Measurements from ENCODE around the gene SPAAR.
"Not testable (repeated sequence)": the region's sequence is repeated elsewhere in the genome, so short reads cannot be mapped to it uniquely, and the experiment has no call there.

SPAAR gene

DNA sequence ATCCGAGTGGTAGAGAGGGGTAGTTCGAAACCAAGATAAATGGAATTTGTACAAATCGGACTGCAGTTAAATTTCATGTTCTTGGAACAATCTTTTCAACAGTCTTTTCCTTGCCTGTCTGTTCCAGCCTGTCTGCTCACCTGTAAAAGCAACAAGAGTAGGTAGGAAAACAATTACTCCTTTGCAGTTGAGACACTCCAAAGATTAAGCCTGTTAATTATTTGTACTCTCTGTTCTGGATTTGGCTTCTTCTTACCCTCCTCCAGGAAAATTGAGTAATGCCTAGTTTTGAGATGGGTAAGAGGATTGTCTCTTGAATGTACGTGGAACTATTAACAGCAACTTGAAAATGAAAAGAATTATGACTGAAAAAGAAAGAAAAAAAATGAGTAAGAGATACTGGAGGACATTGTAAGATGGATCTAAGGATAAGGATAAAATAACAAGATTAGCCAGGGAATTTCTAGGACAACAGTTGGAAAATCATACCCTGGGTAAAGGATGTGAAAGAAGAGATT lies 24.3 kb downstream of the SPAAR start:
- H3K9ac ChIP-seq (ENCODE audit: low read length), result no peak overlapping the region
- no peak overlapping the region for H3K27ac ChIP-seq (ENCODE audit: low read depth, low read length)
- H3K27me3 ChIP-seq (ENCODE audit: control insufficient read depth, insufficient read depth, low read length), result no peaks in the 10 kb centered on the region
- H3K4me3 ChIP-seq (ENCODE audit: low read length), result no peak overlapping the region
- H3K4me1 ChIP-seq (ENCODE audit: control insufficient read depth, insufficient read depth, low read length), result no peaks in the 10 kb centered on the region
- no peaks in the 10 kb centered on the region for H3K36me3 ChIP-seq (ENCODE audit: control insufficient read depth, insufficient read depth, low read length)

DNA sequence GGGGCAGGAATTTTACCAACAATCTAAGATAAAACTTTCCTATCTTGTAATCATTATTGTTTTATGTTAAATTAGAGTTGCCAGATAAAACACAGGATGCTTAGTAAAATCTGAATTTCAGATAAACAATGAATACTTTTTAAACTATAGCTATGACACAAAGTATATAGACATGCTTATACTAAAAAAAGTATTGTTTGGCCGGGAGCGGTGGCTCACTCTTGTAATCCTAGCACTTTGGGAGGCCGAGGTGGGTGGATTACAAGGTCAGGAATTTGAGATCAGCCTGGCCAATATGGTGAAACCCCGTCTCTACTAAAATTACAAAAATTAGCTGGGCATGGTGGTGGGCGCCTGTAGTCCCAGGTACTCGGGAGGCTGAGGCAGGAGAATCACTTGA lies 24.8 kb downstream of the SPAAR start:
- H3K27me3 ChIP-seq (ENCODE audit: control insufficient read depth, insufficient read depth, low read length); H3K36me3 ChIP-seq (ENCODE audit: control insufficient read depth, insufficient read depth, low read length); H3K27ac ChIP-seq (ENCODE audit: low read depth, low read length); H3K4me3 ChIP-seq (ENCODE audit: low read length); H3K9ac ChIP-seq (ENCODE audit: low read length); H3K4me1 ChIP-seq (ENCODE audit: control insufficient read depth, insufficient read depth, low read length): not testable (repeated sequence)

DNA sequence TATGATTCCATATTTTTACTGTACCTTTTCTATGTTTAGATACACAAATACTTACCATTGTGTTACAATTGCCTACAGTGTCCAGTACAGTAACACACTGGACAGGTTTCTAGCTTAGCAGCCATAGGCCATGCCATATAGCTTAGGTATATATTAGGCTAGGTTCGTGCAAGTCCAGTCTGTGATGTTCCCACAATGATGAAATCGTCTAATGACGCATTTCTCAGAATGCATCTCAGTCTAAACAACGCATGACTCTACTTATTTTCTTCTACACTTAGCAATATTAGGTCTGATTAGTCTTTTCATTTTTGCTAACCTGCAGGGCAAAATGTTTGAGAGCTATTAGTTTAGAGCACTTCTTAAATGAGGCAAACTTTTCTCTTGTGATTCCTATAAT lies 26.0 kb downstream of the SPAAR start:
- H3K4me3 ChIP-seq (ENCODE audit: low read length), result no peak overlapping the region
- no peaks in the 10 kb centered on the region for H3K36me3 ChIP-seq (ENCODE audit: control insufficient read depth, insufficient read depth, low read length)
- H3K27me3 ChIP-seq (ENCODE audit: control insufficient read depth, insufficient read depth, low read length), result no peaks in the 10 kb centered on the region
- no peak overlapping the region for H3K9ac ChIP-seq (ENCODE audit: low read length)
- no peak overlapping the region for H3K27ac ChIP-seq (ENCODE audit: low read depth, low read length)
- H3K4me1 ChIP-seq (ENCODE audit: control insufficient read depth, insufficient read depth, low read length), result no peaks in the 10 kb centered on the region

DNA sequence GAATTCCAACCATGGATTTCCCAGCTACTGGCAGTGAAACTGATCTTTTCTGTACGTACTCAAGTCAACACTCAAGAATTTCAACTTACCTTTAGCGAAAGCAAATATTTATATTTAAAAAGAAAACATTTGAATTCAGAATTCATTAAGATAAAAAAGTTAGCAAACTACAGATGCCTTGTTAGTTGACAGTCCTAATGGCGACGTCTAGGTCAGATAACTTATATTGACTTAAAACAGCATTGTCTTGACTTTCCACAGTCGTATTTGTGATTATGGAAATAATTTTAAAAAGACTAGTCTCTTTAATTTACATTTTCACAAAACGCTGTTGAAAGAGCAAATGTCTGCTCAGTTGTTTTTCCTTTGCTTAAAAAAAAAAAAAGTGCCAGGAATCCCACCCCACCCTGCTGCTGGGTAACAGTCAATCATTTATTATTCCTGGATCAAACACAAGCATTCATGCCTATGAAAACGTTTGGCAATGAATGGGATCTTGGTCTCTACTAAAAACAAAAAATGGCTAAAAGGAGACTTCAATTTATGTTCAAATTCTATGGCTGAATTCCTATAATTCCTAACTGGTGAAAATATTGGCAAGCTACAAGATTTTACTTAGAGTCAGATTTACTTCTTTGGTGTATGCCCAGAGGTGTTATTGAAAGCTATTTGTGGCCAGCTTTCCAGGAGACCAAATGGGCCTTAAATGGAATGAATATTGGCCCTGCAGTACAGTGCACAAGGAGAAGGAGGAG lies 26.6 kb downstream of the SPAAR start:
- Histone ChIP-seq H3K9ac (ENCODE audit: low read length) (no peak overlapping the region), H3K4me1 (ENCODE audit: control insufficient read depth, insufficient read depth, low read length) (no peaks in the 10 kb centered on the region), H3K36me3 (ENCODE audit: control insufficient read depth, insufficient read depth, low read length) (no peaks in the 10 kb centered on the region), H3K4me3 (ENCODE audit: low read length) (no peak overlapping the region), H3K27me3 (ENCODE audit: control insufficient read depth, insufficient read depth, low read length) (no peaks in the 10 kb centered on the region), H3K27ac (ENCODE audit: low read depth, low read length) (no peak overlapping the region)

DNA sequence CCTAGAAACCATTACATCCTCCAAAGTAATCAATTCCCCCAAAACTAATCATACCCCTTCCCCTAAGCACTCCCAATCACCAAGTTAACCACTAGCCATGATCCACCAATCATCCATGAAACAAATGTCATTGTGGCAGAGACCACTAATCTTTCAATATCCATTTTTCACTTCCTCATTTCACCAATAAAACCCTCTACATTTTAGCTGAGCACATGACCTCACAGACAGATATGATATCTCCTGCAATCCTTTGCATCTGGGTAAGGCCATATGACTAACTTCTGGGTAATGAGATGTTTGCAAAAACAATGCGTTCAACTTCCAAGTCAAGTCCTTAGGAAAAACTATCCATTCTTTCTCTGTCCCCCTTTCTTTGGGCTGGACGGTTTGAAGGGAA lies 27.9 kb downstream of the SPAAR start:
- no peak overlapping the region for H3K9ac ChIP-seq (ENCODE audit: low read length)
- H3K4me3 ChIP-seq (ENCODE audit: low read length), result no peak overlapping the region
- H3K36me3 ChIP-seq (ENCODE audit: control insufficient read depth, insufficient read depth, low read length), result no peaks in the 10 kb centered on the region
- no peaks in the 10 kb centered on the region for H3K27me3 ChIP-seq (ENCODE audit: control insufficient read depth, insufficient read depth, low read length)
- no peaks in the 10 kb centered on the region for H3K4me1 ChIP-seq (ENCODE audit: control insufficient read depth, insufficient read depth, low read length)
- no peak overlapping the region for H3K27ac ChIP-seq (ENCODE audit: low read depth, low read length)

DNA sequence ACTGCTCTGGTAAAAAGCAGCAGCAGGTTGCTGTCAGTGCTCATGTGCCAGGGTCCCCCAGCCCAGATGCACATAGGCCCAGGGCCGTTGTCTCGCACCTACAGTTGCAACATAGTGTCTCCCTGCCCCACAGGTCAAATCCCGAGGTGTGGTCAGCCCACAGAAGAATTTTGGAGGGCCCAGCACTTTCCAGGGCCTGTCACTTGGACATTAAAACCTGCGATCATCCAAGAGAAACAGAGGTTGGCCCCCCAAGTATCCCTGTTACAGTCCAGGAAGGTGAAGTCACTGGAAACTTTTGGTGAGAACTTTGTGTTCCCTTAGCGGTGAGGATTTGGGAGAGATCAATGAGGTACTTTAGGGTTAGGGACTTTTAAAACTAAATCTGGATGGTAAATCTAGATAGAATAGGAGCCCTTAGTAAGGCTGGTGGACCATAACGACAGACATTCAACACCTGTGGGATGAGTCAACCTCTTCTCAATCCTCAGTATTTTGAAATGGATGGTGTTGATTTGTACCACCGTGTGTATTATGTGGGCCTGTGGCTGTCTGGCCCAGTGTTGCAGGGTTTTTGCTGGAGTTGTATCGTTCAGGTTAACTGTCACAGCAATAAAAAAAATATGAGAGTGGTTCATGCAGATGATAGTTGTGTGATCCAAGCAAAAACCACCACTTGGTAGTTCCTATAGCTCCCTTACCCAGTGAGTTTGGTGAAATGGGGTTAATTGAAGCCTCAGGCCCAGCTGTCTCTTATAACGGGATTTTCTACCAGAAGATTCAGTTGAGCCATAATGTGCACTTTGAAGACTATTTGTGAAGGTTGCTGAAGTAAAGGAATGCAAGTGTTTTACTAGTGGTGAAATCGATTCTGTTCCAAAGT lies 29.4 kb downstream of the SPAAR start:
- H3K27ac ChIP-seq (ENCODE audit: low read depth, low read length), result no peak overlapping the region
- no peaks in the 10 kb centered on the region for H3K4me1 ChIP-seq (ENCODE audit: control insufficient read depth, insufficient read depth, low read length)
- no peak overlapping the region for H3K4me3 ChIP-seq (ENCODE audit: low read length)

DNA sequence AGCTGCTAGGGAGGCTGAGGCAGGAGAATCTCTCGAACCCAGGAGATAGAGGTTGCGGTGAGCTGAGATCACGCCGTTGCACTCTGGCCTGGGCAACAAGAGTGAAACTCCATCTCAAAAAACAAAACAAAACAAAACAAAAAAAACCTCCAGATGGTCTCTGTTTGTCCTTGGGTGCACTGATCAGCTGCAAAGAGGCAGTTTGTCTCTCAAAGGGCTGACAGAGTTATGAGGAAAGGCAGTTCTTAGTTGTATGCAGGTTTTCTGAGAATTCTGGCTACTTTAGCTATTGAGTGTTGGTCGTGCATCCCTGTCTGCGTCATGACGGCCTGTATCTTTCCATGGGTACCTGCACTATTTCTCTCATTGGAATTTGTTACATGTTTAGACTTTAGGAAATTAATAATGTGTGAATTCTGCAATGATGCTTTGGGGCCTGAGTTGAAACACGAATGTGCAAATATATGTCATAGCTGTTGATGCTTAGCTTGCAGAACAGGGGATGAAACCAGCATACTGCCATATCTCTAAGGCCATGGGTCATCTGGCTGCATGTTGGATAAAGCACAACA lies 30.5 kb downstream of the SPAAR start:
- H3K4me3 ChIP-seq (ENCODE audit: low read length), result no peak overlapping the region
- no peaks in the 10 kb centered on the region for H3K27me3 ChIP-seq (ENCODE audit: control insufficient read depth, insufficient read depth, low read length)
- H3K9ac ChIP-seq (ENCODE audit: low read length), result no peak overlapping the region
- H3K36me3 ChIP-seq (ENCODE audit: control insufficient read depth, insufficient read depth, low read length), result no peaks in the 10 kb centered on the region
- no peak overlapping the region for H3K27ac ChIP-seq (ENCODE audit: low read depth, low read length)
- no peaks in the 10 kb centered on the region for H3K4me1 ChIP-seq (ENCODE audit: control insufficient read depth, insufficient read depth, low read length)

More for the DNA sequence above, 29.4 kb downstream of the SPAAR start:
- Histone ChIP-seq H3K9ac (ENCODE audit: low read length) (no peak overlapping the region), H3K36me3 (ENCODE audit: control insufficient read depth, insufficient read depth, low read length) (no peaks in the 10 kb centered on the region), H3K27me3 (ENCODE audit: control insufficient read depth, insufficient read depth, low read length) (no peaks in the 10 kb centered on the region)

DNA sequence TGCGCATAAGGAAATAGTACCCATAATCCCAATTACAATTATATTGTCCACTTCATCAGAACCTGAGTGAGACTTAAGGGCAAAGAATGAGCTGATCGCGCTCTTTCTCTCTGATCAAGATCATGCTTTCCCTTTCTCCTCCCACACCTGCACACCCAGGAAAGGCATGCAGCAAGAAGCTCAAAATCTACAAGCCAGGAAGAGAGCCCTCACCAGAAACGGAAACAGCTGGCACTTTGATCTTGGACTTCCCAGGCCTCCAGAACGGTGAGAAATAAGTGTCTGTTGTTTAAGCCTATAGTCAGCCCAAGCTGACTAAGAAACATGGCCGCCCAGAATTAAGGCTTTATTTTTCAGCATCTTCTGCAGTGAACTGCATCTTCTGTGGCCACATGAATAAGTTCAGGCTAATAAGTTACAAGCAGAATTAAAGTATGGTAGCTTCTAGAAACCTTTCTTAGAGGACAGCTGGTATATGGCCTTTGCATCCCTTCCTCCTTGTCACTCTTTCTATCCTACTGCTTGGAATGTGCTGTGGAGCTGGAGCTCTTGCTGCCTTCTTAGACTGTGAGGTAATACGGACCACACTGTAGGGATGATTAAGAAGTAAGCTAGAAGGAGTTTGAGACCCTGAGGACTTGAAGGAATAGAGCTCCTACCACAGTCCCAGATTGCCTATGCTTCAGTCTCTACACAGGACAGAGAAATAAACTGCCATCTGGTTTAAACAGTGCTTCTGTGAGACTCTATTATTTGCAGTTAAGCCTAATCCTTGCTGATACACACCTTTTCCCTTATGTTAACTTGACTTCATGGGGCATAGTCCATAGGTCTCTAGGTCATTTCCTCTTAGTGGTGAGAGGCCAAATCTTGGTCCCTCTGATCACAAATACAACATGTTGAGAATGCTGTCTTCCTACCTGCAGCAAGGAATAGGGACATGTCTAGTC lies 31.4 kb downstream of the SPAAR start:
- no peak overlapping the region for H3K9ac ChIP-seq (ENCODE audit: low read length)
- no peak overlapping the region for H3K27ac ChIP-seq (ENCODE audit: low read depth, low read length)
- H3K4me3 ChIP-seq (ENCODE audit: low read length), result no peak overlapping the region
- no peaks in the 10 kb centered on the region for H3K4me1 ChIP-seq (ENCODE audit: control insufficient read depth, insufficient read depth, low read length)
- no peaks in the 10 kb centered on the region for H3K36me3 ChIP-seq (ENCODE audit: control insufficient read depth, insufficient read depth, low read length)
- H3K27me3 ChIP-seq (ENCODE audit: control insufficient read depth, insufficient read depth, low read length), result no peaks in the 10 kb centered on the region

DNA sequence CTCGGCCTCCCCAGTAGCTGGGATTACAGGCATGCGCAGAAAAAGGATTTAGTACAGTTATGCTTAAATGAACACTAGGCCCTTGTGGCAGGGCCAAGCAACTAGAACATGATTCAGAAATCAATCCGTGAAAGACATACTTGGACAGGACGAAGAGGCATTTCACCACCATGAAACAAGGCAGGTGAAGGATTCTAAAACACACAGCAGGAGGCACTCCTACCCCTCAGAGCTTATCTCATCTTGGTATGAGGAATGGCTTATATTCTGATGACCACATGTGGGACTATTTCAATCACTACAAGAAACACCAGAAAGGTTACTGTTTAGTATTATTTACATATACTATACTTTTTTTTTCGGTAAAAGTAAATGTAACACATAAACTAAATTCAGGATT lies 33.0 kb downstream of the SPAAR start:
- H3K27me3 ChIP-seq (ENCODE audit: control insufficient read depth, insufficient read depth, low read length), result no peaks in the 10 kb centered on the region
- no peak overlapping the region for H3K9ac ChIP-seq (ENCODE audit: low read length)
- no peak overlapping the region for H3K27ac ChIP-seq (ENCODE audit: low read depth, low read length)
- H3K36me3 ChIP-seq (ENCODE audit: control insufficient read depth, insufficient read depth, low read length), result no peaks in the 10 kb centered on the region
- no peak overlapping the region for H3K4me3 ChIP-seq (ENCODE audit: low read length)
- no peaks in the 10 kb centered on the region for H3K4me1 ChIP-seq (ENCODE audit: control insufficient read depth, insufficient read depth, low read length)

DNA sequence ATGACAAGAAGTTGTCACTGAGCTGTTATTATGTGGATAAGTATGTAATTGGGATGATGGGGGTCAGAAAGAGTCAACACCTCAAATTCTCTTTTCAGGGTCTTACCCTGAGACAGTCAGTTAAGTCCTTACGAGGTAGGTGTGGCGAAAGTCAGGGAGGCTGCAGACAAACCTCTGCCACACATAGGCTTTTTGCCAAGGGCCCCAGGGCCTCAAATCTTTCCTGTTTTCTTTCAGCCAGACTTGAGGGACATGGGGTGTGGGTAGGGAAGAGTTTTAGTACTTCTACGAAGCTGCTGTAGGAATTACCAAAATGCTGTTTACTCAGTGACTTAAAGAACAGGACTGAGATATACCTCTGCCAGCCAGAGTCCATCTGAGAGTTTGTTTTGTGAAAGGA lies 34.9 kb downstream of the SPAAR start:
- Histone ChIP-seq H3K4me1 (ENCODE audit: control insufficient read depth, insufficient read depth, low read length) (no peaks in the 10 kb centered on the region), H3K9ac (ENCODE audit: low read length) (no peak overlapping the region), H3K27me3 (ENCODE audit: control insufficient read depth, insufficient read depth, low read length) (no peaks in the 10 kb centered on the region), H3K36me3 (ENCODE audit: control insufficient read depth, insufficient read depth, low read length) (no peaks in the 10 kb centered on the region), H3K4me3 (ENCODE audit: low read length) (no peak overlapping the region), H3K27ac (ENCODE audit: low read depth, low read length) (no peak overlapping the region)

DNA sequence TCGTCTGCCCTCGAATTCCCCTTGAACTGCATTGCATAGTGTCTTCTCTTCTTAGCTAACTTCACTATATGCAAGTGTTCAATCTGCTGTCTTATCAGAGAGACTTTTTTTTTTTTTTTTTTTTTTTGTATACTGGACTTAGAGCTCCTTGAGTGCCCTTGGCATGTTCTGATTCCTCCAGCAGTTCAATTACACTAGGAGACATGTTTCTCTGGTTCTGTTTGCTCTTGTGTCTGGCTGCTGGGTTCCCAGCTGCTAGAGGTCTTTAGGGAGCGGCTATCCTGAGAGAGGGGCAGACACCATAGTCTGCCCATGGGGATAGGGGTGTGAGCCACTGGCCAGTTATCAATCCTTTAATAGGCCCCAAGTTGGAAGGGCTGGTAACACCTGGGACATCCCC lies 35.6 kb downstream of the SPAAR start:
- Histone ChIP-seq H3K36me3 (ENCODE audit: control insufficient read depth, insufficient read depth, low read length) (no peaks in the 10 kb centered on the region), H3K4me3 (ENCODE audit: low read length) (no peak overlapping the region), H3K4me1 (ENCODE audit: control insufficient read depth, insufficient read depth, low read length) (no peaks in the 10 kb centered on the region), H3K9ac (ENCODE audit: low read length) (no peak overlapping the region), H3K27ac (ENCODE audit: low read depth, low read length) (no peak overlapping the region), H3K27me3 (ENCODE audit: control insufficient read depth, insufficient read depth, low read length) (no peaks in the 10 kb centered on the region)
